CD14-positive monocyte (primary cell): Measurements from ENCODE around the gene CNNM4. TPM values are rescaled to one million over a fixed set of nuclear protein-coding genes. Genes with fewer than 3 reads are reported as not detected.
A peak's percentile ranks its signal among the peaks of the same experiment; 100 is the strongest.

Source experiments
- DNase-seq, 3 donors: peaks; one replicate each; pipeline ENCODE4 v3.0.0-alpha.2; 2011 to 2022
- H2AFZ ChIP-seq: 2 replicates; pipeline ENCODE4 v1.6.0; 2012; ENCODE audit warnings: mild to moderate bottlenecking, low read depth, low read length, inconsistent platforms; ENCODE audit not compliant: insufficient read depth, poor library complexity, severe bottlenecking
- H3K27ac ChIP-seq, 2 donors: 1 replicate in 1 of 2; 2 replicates in 1 of 2; pipeline ENCODE4 v1.5.1; 2012 to 2013; ENCODE audit warnings: low read length in 2 of 2, control low read depth in 1 of 2, inconsistent platforms in 1 of 2, low read depth in 1 of 2, mild to moderate bottlenecking in 1 of 2
- H3K27me3 ChIP-seq, 2 donors: one replicate each; pipeline versions ENCODE4 v1.6.0 to v1.6.1; 2011 to 2013; ENCODE audit warnings: low read length in 2 of 2; ENCODE audit not compliant: control insufficient read depth in 2 of 2, insufficient read depth in 2 of 2
- H3K36me3 ChIP-seq, 2 donors: replicated peaks in 1 of 2; 1 replicate in 1 of 2; 2 replicates in 1 of 2; pipeline versions ENCODE4 v1.5.1 to v1.6.1; 2012 to 2013; ENCODE audit warnings: low read length in 2 of 2, control low read depth in 1 of 2, inconsistent platforms in 1 of 2, mild to moderate bottlenecking in 1 of 2; ENCODE audit not compliant: insufficient read depth in 2 of 2, control insufficient read depth in 1 of 2
- H3K4me1 ChIP-seq, 2 donors: 1 replicate in 1 of 2; 2 replicates in 1 of 2; pipeline versions ENCODE4 v1.5.1 to v1.6.1; 2012 to 2013; ENCODE audit warnings: low read length in 2 of 2, control low read depth in 1 of 2, inconsistent platforms in 1 of 2, mild to moderate bottlenecking in 1 of 2, moderate library complexity in 1 of 2; ENCODE audit not compliant: insufficient read depth in 2 of 2, control insufficient read depth in 1 of 2
- H3K4me2 ChIP-seq: replicated peaks from 2 replicates; pipeline ENCODE3; 2012; ENCODE audit warnings: low read length, moderate library complexity, mild to moderate bottlenecking; ENCODE audit not compliant: poor library complexity, severe bottlenecking; ENCODE audit errors: extremely low read depth
- H3K4me3 ChIP-seq, 3 experiments: fragments of 200-600 bp in 1 of 3; sonication (generic) in 1 of 3; replicated peaks in 1 of 3; 1 replicate in 2 of 3; 2 replicates in 1 of 3; pipeline ENCODE4 v1.5.1; 2011 to 2013; ENCODE audit warnings: low read length in 3 of 3, mild to moderate bottlenecking in 3 of 3, control low read depth in 2 of 3, low read depth in 2 of 3, inconsistent platforms in 1 of 3, moderate library complexity in 1 of 3
- H3K79me2 ChIP-seq: 2 replicates; pipeline ENCODE4 v1.6.0; 2012; ENCODE audit warnings: mild to moderate bottlenecking, control low read depth, inconsistent platforms, low read length, moderate library complexity; ENCODE audit not compliant: insufficient read depth
- H3K9ac ChIP-seq: 2 replicates; pipeline ENCODE4 v1.6.0; 2017; ENCODE audit warnings: low read length, mild to moderate bottlenecking; ENCODE audit not compliant: insufficient read depth, poor library complexity, severe bottlenecking
- H3K9me3 ChIP-seq, 2 donors: replicated peaks in 1 of 2; 1 replicate in 1 of 2; 2 replicates in 1 of 2; pipeline versions ENCODE4 v1.5.1 to v1.6.1; 2012 to 2013; ENCODE audit warnings: low read length in 2 of 2, control low read depth in 1 of 2; ENCODE audit not compliant: control insufficient read depth in 1 of 2, insufficient read depth in 1 of 2
- H4K20me1 ChIP-seq: 2 replicates; pipeline ENCODE4 v1.6.0; 2012; ENCODE audit warnings: mild to moderate bottlenecking, low read length, control low read depth, moderate library complexity; ENCODE audit not compliant: insufficient read depth
- H3K27ac Mint-ChIP-seq, 7 donors: one replicate each; pipeline ENCODE4 v1.8.0; 2020; ENCODE audit warnings: mild to moderate bottlenecking in 7 of 7, mixed read lengths in 7 of 7, moderate library complexity in 6 of 7, inconsistent platforms in 2 of 7
- H3K27me3 Mint-ChIP-seq, 3 donors: one replicate each; pipeline ENCODE4 v1.8.0; 2021 to 2022; ENCODE audit warnings: low read depth in 3 of 3, mild to moderate bottlenecking in 3 of 3, mixed read lengths in 3 of 3, moderate library complexity in 3 of 3, inconsistent platforms in 1 of 3
- H3K36me3 Mint-ChIP-seq, 2 donors: one replicate each; pipeline ENCODE4 v1.8.0; 2020; ENCODE audit warnings: mixed read lengths in 2 of 2, inconsistent platforms in 1 of 2, mild to moderate bottlenecking in 1 of 2
- H3K4me1 Mint-ChIP-seq: one replicate; pipeline ENCODE4 v1.8.0; 2020; ENCODE audit warnings: mild to moderate bottlenecking, mixed read lengths
- H3K4me3 Mint-ChIP-seq, 2 donors: one replicate each; pipeline ENCODE4 v1.8.0; 2020; ENCODE audit warnings: mild to moderate bottlenecking in 2 of 2, mixed read lengths in 2 of 2, moderate library complexity in 1 of 2
- H3K9me3 Mint-ChIP-seq, 7 donors: one replicate each; pipeline ENCODE4 v1.8.0; 2020 to 2022; ENCODE audit warnings: mixed read lengths in 7 of 7, mild to moderate bottlenecking in 6 of 7, moderate library complexity in 6 of 7, inconsistent platforms in 2 of 7
- CTCF ChIP-seq: fragments of 200-600 bp; IDR thresholded peaks from one replicate; pipeline ENCODE4 v1.8.0; 2022; ENCODE audit warnings: antibody characterized with exemption, mild to moderate bottlenecking
- WGBS: methylation state at CpG from one replicate; pipeline ENCODE4 v1.1.5; 2013; ENCODE audit warnings: missing lambda C conversion rate; ENCODE audit not compliant: insufficient coverage; 5-methylcytosine and 5-hydroxymethylcytosine counted together
- intact Hi-C, 2 donors: fragments of 100-400 bp; cut with micrococcal nuclease; formaldehyde crosslinking; loops; one replicate each; pipeline versions ENCODE4 v1.15.0 to v1.15.1; 2023
- polyA plus RNA-seq, 3 donors: library from polyadenylated mRNA; depleted of rRNA in 1 of 3; unstranded in 2 of 3; stranded (reverse) in 1 of 3; fragments of 300-500 nt in 2 of 3; fragments of >200 nt in 1 of 3; fragmentation: Illumina TruSeq in 2 of 3; gene quantifications; 1 replicate in 2 of 3; 2 replicates in 1 of 3; pipeline ENCODE4 v1.2.3, GENCODE V29; 2012 to 2021

Gene CNNM4
- polyA plus RNA-seq, 3 donors: 2.3 to 8.3 (median 2.6) TPM

- intact Hi-C loops: no loop called here
- no peak overlapping the region for H3K9ac ChIP-seq
- H3K4me2 ChIP-seq: peak overlapping the region; percentile 26
- no peaks in the 10 kb centered on the region for H3K79me2 ChIP-seq
- peaks cover 8 to 18% of the 10 kb centered on the region in 2 donors for H3K4me1 ChIP-seq
- Mint-ChIP-seq H3K27ac (peak overlapping the region in 3 of 7 donors; percentile 28 to 83 (median 60)), H3K4me3 (no peak overlapping the region), H3K27me3 (peaks cover 0 to 2% (median 1%) of the 10 kb centered on the region in 3 donors), H3K9me3 (no peaks in the 10 kb centered on the region), H3K4me1 (peaks cover 12% of the 10 kb centered on the region), H3K36me3 (no peaks in the 10 kb centered on the region)
- no peak for TF ChIP-seq CTCF
- H2AFZ ChIP-seq: peak overlapping the region; percentile 61
- H3K4me3 ChIP-seq: peak overlapping the region in 1 of 3 experiments; percentile 26
- no peaks in the 10 kb centered on the region for H3K27me3 ChIP-seq
- no peaks in the 10 kb centered on the region for H3K36me3 ChIP-seq
- no peak for DNase-seq
- no peak overlapping the region for H3K27ac ChIP-seq
- no peaks in the 10 kb centered on the region for H3K9me3 ChIP-seq
- H4K20me1 ChIP-seq: no peaks in the 10 kb centered on the region
- WGBS: 86% methylated on average over 1 of the region's 6 CpGs
Observed at GRCh38 chr2:96747061-96747617, 13.6 kb upstream of the CNNM4 start.

GRCh38 chr2:96751800-96752199 is 8.9 kb upstream of the CNNM4 start:
- WGBS: 94% methylated on average over 8 of the region's 9 CpGs
- no peak overlapping the region for H3K4me3 Mint-ChIP-seq
- TF ChIP-seq CTCF: no peak
- no peaks in the 10 kb centered on the region for H3K9me3 Mint-ChIP-seq
- Histone ChIP-seq H3K4me2 (no peak overlapping the region), H3K4me1 (peaks cover 8 to 13% of the 10 kb centered on the region in 2 donors), H3K9ac (no peak overlapping the region), H3K9me3 (no peaks in the 10 kb centered on the region), H3K27me3 (no peaks in the 10 kb centered on the region), H4K20me1 (no peaks in the 10 kb centered on the region), H2AFZ (no peak overlapping the region), H3K27ac (no peak overlapping the region), H3K36me3 (no peaks in the 10 kb centered on the region), H3K4me3 (no peak overlapping the region), H3K79me2 (no peaks in the 10 kb centered on the region)
- H3K27ac Mint-ChIP-seq: no peak overlapping the region
- intact Hi-C loops: no loop called here
- no peaks in the 10 kb centered on the region for H3K36me3 Mint-ChIP-seq
- no peak for DNase-seq
- H3K27me3 Mint-ChIP-seq: peaks cover 1 to 4% (median 2%) of the 10 kb centered on the region in 3 donors
- peaks cover 9% of the 10 kb centered on the region for H3K4me1 Mint-ChIP-seq
